UCSD-AML1 (cell line): ENCODE results near the gene SLC25A3.
"Not testable (repeated sequence)": the region's sequence is repeated elsewhere in the genome, so short reads cannot be mapped to it uniquely, and the experiment has no call there.

Experiments
- DNase-seq: peaks from one replicate; lab custom pipeline; 2025; ENCODE audit not compliant: unreplicated experiment; lab: John Stamatoyannopoulos, UW

Gene SLC25A3

DNA sequence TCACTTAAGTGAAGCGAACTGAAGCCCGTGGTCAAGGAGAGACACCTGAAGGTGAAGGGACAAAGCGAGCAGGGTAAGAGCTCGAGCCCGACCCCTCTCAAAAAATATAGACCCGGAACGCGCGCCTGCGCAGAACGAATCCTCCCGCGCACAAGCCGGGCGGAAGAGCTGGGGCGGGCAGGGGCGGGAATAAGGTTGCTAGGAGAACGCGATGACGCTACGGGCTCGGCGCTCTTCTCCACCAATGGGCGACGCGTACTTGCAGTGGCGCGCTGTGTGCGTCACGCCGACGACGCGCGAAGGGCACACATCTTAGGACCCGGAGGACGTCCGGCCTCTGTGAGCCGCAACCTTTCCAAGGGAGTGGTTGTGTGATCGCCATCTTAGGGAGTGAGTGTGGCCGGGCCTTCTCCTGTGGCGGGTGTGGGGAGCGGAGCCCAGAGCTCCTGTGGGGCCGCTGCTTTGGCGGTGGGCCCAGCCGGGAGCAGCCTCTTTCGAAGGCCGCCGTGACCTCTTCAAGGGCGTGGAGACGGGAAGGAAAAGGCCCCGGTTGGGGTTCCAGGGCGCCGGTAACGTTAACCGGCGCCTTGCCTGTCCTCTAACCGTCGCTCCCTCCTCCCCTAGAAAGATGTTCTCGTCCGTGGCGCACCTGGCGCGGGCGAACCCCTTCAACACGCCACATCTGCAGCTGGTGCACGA lies at the start of gene SLC25A3:
Gene SLC25A3 (plus strand): TSS at position 336 of the 699 bp plus-strand sequence. CDS start 293 bp downstream, at position 629.
- peak; percentile 98 for DNase-seq

DNA sequence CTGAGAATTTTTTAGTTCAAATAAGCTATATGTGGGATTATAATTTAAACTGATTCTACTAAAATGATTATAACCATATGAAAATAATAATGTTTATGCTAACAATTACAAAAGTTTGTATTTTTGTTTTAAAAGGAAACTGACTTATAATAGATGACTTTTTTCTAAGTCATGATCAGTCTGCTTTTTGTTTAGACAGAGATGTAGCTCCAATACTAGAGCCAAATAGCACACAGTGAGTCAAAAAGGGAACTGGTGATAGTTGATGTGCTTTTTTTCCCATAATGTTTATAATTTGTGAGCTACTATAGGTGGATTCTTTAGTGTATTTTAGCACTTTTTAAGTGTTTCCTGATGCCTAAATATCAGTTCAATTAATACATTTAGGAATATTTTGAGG lies 49.8 kb upstream of the SLC25A3 start:
- no peak for DNase-seq

DNA sequence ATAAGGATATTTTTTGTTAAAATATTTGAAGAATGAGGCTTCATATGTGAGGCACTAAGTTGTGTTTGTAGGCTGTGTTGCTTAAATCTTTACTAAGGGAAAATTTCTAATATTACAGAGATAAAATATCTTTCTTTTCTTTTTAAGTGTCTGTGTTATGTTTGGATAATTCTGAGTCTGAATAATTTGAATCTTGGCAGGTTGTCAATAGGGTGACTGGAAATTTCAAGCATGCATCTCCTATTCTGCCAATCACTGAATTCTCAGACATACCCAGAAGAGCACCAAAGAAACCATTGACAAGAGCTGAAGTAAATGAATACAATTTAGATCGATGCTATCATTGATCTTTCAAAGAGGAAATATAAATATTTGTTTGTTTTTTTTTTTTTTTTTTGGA lies 48.7 kb upstream of the SLC25A3 start:
- DNase-seq: no peak

DNA sequence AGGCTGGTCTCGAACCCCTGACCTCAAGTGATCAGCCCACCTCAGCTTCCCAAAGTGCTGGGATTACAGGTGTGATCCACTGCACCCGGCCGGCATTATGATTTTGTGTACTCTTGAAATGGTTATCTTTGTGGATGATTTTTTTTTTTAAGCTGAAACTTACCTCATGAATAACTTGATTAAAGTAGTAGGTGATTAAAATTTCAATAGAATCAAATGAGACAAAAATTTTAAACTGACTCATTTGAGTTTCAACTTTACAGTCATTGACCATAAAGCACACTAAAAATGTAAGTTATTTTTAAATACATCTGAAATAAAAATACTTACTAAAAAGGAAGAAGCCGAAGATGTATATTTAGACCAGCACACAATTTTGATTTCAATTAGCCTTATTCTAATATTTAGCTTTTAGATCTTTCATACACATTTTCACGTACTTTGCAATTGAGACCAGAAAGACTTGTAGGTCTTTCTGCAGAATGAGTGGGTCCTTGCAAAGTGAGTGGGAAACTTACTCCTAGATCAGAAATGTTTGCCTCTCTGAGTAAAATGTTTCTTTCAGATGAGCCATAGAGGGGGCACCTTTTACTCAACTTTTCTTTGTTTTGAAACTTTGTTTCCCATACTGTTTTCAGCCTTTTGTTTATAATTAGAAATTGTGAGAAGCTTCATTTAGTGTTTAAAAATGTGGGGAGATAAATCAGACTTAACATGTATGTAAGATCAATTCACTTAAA lies 43.9 kb upstream of the SLC25A3 start:
- no peak for DNase-seq

DNA sequence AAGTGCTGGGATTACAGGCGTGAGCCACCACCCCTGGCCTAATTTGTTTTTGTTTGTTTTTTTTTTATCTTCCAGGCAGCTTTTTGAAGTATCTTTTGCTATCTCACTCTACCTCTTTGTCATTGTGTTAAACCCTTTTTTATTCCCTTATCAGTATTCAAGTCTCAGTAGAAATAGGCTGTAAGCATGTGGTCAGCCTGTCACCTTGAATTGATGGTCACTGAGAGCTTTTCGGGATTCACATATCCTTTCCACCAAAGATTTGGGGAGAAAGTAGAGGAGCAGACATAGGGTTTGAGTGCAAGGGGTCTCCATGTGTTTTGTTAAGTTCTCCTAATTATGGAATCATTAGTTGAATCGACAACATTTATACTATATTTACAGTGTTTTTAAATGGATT lies 41.7 kb upstream of the SLC25A3 start:
- DNase-seq: no peak

DNA sequence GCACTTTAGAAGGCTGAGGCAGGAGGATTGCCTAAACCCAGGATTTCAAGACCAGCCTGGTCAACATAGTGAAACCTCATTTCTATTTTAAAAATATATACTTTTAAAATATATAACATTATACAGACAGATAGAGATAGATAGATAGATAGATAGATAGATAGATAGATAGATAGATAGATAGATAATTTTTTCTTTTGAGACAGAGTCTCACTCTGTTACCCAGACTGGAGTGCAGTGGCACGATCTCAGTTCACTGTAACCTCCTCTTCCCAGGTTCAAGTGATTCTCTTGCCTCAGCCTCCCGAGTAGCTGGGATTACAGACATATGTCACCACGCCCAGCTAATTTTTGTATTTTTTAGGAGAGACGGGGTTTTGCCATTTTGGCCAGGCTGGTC lies 35.4 kb upstream of the SLC25A3 start:
- DNase-seq: not testable (repeated sequence)

DNA sequence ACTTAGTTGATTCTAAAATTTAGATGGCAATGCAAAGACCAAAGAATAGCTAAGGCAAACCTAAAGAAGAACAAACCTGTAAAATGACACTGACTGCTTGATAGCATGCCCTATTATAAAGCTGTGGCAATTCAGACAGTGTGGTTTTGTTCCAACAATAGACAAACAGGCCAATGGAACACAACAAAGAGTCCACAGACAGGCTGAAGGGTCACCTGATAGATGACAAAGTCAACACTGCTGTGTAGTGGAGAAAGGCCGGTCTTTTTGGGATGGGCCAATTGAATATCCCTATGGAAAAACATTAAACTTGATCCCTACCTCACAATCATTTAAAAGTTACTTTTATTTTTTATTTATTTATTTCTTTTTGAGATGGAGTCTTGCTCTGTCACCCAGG lies 33.8 kb upstream of the SLC25A3 start:
- DNase-seq: no peak

DNA sequence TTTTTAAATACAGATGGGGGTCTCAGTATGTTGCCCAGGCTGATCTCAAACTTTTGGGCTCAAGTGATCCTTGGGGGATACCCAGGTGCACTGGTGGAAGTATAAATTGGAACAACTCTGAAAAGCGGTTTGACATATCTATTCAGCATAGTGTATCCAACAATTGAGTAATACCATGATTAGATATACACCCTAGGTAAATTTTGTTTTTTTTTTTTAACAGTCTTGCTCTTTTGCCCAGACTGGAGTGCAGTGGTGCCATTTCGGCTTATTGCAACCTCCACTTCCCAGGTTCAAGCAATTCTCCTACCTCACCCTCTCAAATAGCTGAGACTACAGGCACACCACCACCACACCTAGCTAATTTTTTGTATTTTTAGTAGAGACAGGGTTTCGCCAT lies 31.6 kb upstream of the SLC25A3 start:
- no peak for DNase-seq

DNA sequence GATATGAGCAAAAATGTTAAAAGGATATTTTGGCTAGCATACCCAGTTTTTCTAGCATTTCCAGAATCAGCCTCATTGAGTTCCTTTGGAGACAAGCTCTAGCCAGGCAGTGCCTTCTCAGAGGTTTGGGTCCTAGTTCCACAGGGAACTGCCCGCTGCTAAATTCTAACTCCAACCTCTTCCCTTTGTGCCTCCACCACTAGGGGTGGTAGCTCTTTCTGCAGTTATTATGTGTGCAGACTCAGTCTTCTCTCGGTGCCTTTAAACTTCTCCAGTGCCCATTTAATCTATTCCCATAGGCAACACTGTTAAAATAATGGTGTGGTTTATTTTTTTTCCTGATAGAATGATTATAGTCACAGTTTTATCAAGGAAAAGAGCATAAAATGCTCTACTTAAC lies 21.5 kb upstream of the SLC25A3 start:
- DNase-seq: no peak

DNA sequence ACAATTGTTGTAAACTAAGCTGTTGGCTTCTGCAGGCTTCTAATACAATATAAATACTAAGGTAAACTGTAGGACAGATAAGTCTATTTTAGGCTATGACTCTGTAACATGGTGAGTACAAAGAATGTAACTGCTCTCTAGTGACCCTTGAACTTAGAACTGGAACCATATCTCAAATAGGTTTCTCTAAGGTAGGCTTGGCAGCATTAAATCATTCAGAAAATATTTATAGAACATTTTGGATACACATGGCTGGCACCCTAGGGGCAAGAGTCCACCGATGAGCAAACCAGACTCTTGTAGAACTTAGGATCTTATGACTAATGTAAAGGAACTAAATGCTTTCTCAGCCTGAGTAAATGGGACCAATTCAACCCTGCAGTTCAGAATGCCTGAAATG lies 19.4 kb upstream of the SLC25A3 start:
- no peak for DNase-seq

DNA sequence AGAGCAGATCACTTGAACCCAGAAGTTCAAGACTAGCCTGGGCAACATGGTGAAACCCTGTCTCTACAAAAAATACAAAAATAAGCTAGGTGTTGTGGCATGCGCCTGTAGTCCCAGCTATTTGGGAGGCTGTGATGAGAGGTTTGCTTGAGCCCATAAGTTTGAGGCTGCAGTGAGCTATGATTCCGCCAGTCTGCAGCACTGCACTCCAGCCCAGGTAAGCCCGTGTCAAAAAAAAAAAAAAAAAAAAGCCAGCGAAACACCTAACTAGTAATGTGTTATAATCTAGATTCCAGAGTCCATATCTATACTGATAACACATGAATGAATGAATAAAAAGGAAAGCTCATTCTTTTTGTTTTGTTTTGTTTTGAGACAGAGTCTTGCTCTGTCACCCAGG lies 18.5 kb upstream of the SLC25A3 start:
- DNase-seq: no peak

DNA sequence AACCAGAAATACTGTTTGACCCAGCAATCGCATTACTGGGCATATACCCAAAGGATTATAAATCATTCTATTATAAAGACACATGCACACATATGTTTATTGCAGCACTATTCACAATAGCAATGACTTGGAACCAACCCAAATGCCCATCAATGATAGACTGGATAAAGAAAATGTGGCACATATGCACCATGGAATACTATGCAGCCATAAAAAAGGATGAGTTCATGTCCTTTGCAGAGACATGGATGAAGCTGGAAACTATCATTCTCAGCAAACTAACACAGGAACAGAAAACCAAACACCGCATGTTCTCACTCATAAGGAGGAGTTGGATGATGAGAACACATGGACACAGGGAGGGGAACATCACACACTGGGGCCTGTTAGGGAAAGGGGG lies 16.7 kb upstream of the SLC25A3 start:
- not testable (repeated sequence) for DNase-seq

DNA sequence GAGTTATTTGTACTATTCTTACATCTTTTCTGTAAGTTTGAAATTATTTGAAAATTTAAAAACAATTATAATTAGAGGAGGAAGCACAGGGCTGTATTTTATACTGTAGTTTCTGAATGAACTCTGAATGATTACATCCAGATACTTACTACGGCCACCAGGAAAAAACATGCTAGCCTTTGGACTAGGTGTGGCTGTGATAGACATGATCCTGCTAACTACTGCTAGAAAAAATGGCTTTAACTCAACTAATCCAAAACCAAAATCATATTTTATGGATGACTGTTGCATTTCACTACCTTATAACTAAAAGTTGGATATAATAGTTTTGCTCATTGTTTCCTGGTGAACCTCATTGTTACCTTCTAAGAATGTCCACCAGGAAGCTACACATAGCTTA lies 15.1 kb upstream of the SLC25A3 start:
- no peak for DNase-seq

DNA sequence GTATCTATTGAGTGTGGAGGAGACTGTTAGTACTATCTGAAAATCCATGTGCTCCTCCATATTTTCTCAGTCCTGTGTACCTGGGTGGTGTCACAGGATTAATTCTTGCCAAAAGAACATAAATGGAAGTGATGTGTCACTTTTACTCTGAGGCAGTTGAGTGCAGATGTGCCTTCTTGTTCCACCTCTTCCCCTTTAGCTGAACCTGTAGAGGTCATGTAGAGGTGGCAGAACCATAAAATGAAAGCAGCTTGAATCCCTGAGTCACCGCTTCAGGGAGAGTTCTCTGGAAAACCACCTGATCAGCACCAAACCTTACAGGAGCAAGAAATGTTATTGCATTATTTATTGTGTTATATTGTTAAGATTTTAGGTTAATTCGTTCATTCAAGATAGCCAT lies 14.7 kb upstream of the SLC25A3 start:
- no peak for DNase-seq

DNA sequence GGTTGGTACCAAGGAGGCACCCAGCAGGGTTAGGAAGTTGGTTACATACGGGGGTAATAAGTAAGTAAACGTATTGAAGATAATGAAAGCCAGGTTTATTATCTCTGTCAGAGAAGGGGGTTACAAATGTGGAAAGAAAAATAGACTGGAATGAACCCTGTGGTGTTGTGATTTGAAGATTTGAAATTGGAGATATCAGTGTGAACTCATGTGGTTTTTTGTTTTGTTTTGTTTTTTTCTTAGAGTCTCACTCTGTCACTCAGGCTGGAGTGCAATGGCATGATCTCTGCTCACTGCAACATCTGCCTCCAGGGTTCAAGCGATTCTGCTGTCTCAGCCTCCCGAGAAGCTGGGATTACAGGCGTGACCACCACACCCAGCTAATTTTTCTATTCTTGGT lies 14.1 kb upstream of the SLC25A3 start:
- no peak for DNase-seq

DNA sequence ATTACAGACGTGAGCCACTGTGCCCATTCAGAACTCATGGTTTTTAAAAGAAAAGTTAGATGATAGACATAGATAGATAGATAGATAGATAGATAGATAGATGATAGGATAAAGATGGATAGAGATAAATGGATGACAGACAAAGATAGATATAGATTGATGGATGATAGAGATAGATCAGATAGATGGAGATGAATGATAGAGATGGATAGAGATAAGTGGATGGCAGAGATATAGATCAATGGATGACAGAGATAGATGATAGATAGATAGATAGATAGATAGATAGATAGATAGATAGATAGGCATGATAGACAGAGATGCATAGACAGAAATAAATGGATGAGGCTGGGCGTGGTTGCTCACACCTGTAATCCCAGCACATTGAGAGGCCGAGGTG lies 13.7 kb upstream of the SLC25A3 start:
- no peak for DNase-seq

DNA sequence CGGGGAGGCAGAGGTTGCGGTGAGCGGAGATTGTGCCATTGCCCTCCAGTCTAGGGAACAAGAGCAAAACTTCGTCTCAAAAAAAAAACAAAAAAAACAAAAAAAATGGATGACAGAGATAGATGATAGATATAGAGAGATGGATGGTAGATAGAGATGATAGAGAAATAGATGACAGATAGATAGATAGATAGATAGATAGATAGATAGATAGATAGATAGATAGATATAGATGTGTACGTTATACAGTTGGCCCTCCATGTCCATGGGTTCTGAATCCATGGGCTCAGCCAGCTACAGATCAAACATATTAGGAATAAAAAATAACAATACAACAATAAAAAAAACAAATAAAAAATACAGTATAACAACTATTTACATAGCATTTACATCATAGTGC lies 12.8 kb upstream of the SLC25A3 start:
- DNase-seq: no peak

DNA sequence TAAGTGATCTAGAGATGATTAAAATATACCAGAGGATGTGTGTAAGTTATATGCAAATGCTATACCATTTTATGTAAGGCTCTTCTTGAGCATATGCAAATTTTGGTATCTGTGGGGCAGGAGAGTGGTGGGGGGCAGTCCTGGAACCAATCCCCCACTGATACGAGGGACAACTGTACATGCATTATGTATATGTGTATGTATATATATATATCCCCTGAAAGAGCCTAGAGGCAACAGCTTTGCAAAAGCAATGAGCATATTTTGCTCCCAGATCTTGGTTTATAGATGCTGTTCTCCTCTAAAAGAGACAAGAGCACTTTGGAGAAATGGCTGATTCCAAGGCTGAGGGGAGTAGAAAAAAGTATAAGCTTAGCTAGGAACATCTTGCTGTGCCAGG lies 12.4 kb upstream of the SLC25A3 start:
- no peak for DNase-seq

DNA sequence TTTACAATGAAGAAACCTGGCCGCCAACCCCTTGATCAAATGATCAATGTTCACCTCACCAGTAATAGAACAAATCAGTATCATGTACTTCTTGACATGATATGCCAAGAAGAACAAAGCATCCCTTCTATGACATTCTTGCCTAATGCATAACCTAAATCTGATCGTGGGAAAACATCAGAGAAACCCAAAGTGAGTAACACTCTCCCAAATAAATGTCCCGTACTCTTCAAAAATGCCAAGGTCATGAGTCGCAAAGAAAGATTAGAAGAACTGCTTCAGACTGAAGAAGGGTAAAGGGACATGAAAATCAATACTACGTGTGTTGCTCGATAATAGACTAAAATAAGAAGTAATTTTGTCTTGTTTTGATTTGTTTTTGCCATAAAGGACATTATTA lies 11.4 kb upstream of the SLC25A3 start:
- DNase-seq: no peak

DNA sequence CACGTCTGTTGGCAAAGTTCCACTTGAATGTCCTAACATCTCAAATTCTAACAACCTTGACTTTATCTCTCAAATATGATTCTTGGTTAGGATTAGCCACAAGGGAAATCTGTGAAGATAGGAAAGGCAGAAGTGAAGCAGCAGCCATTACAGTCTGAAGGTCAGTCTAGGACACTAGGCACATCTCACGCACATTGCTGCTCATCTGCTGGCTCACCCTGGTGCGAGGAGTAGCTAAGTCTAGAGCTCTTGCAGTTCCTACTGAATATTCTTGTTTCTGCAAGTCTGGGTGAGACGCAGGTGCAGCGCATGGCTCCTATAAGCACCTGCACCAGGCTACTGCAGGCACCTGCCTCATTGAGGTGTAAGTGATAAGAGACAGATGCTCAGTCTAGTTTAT lies 6.4 kb upstream of the SLC25A3 start:
- DNase-seq: no peak

DNA sequence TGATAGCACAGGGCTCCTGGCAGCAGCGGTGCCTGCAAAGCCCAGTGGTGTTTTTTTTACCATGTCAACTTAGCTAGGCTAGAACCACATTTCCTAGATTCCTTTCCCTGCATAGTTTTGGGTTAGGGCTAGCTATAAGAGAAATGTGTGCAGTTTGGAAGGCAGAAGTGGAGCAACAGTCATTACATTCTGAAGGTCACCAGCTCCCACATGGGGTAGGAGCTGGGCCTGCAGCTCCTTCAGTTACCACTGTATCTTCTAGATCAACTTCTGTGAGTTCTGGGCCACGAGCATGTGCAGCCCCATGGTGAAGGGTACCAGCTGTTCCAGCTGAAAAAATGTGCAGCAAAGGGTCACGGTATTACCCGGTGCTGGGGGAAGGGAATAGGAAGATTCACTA lies 2.3 kb upstream of the SLC25A3 start:
- DNase-seq: peak; percentile 14

DNA sequence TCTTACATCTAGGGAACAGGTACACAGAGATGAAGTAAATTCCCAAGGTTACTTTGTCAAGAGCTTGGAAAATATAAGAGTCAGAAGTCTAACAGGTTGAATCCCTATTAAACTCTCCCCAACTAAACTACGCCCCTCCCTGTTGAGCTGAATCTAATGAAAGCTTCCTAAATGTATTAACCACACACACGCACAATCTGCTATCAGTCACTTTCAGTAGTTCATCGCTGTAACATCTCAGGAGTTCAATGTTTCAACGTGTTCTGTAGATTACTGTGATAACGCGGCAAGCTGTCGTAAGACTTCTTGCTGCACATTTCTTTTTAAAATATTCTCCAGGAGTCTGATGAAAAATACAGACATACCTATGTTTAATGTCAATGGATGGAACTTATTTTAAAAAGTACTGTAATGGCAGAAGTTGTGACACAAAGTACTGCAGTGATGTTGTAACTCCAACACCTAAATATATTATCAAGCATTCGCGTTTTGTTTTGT lies 612 bp upstream of the SLC25A3 start:
- DNase-seq: no peak
